Right atrium auricular region (tissue), 2 donors: Measurements from ENCODE around the gene AFTPH. TPM values are rescaled to one million over a fixed set of nuclear protein-coding genes. Genes with fewer than 3 reads are reported as not detected.

Experiments used
- DNase-seq: peaks from one replicate; pipeline ENCODE4 v3.0.0-alpha.2; 2019; ENCODE audit warnings: low spot score
- H3K27ac ChIP-seq, 2 donors: fragments of 200-600 bp; sonication (generic); 1 replicate in 1 of 2; 2 replicates in 1 of 2; pipeline ENCODE4 v1.5.1; 2016 to 2019
- H3K27me3 ChIP-seq, 2 donors: fragments of 200-600 bp; sonication (generic); one replicate each; pipeline versions ENCODE4 v1.5.1 to v1.6.0; 2017 to 2019
- H3K36me3 ChIP-seq: fragments of 200-600 bp; sonication (generic); one replicate; pipeline ENCODE4 v1.5.1; 2016
- H3K4me1 ChIP-seq, 2 donors: fragments of 200-600 bp; sonication (generic); one replicate each; pipeline versions ENCODE4 v1.5.1 to v1.6.0; 2017 to 2019
- H3K4me3 ChIP-seq, 2 donors: fragments of 200-600 bp; sonication (generic); 1 replicate in 1 of 2; 2 replicates in 1 of 2; pipeline ENCODE4 v1.5.1; 2017 to 2019; ENCODE audit warnings: mild to moderate bottlenecking in 1 of 2, moderate library complexity in 1 of 2
- H3K9me3 ChIP-seq, 2 donors: fragments of 200-600 bp; sonication (generic); one replicate each; pipeline ENCODE4 v1.5.1; 2019
- total RNA-seq, 2 donors: library from RNA; depleted of rRNA; stranded (reverse); fragments of >200 nt; gene quantifications; one replicate each; pipeline ENCODE4 v1.1.0, GENCODE V29; 2016
- TF ChIP-seq, protein P1 (sequence below), 2 donors: fragments of 200-600 bp; sonication (generic); IDR thresholded peaks; one replicate each; pipeline ENCODE4 v1.5.1; 2019; ENCODE audit warnings: antibody characterized with exemption in 2 of 2

AFTPH gene
- total RNA-seq, 2 donors from 2014 or later: 14.5 to 17.4 TPM

DNA sequence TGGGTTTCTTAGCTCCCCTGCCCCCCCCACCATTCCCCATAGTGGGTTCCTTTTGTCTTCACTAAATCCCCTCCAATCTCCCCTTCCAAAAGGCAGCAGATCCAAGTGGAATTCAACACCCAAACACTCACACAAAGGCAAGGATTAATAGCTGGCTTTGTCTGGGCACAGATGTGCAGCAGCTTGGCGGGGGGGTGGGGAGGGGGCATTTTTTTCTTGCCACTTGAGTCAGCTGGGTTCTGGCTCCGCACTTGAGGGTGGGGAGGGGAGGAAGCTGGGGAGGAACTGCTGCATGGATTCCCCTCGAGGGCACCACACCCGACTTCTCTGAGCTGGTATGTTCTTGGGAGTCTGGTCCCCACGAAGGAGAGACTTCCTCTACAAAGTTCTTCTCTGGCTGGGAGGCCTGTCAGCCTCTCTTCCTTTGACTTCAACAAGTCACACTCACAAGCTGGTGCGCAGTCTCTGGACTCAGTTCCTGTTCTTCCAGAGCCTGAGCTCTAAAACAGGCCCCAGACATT, 93.6 kb downstream of the AFTPH start:
- Histone ChIP-seq H3K9me3 (no peaks in the 10 kb centered on the region), H3K27ac (no peak overlapping the region), H3K36me3 (no peaks in the 10 kb centered on the region), H3K27me3 (no peaks in the 10 kb centered on the region), H3K4me1 (no peaks in the 10 kb centered on the region), H3K4me3 (no peak overlapping the region)
- TF ChIP-seq, protein P1, sequence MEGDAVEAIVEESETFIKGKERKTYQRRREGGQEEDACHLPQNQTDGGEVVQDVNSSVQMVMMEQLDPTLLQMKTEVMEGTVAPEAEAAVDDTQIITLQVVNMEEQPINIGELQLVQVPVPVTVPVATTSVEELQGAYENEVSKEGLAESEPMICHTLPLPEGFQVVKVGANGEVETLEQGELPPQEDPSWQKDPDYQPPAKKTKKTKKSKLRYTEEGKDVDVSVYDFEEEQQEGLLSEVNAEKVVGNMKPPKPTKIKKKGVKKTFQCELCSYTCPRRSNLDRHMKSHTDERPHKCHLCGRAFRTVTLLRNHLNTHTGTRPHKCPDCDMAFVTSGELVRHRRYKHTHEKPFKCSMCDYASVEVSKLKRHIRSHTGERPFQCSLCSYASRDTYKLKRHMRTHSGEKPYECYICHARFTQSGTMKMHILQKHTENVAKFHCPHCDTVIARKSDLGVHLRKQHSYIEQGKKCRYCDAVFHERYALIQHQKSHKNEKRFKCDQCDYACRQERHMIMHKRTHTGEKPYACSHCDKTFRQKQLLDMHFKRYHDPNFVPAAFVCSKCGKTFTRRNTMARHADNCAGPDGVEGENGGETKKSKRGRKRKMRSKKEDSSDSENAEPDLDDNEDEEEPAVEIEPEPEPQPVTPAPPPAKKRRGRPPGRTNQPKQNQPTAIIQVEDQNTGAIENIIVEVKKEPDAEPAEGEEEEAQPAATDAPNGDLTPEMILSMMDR (IDR thresholded peaks at IDR 0.05): no peak
- no peak for DNase-seq

DNA sequence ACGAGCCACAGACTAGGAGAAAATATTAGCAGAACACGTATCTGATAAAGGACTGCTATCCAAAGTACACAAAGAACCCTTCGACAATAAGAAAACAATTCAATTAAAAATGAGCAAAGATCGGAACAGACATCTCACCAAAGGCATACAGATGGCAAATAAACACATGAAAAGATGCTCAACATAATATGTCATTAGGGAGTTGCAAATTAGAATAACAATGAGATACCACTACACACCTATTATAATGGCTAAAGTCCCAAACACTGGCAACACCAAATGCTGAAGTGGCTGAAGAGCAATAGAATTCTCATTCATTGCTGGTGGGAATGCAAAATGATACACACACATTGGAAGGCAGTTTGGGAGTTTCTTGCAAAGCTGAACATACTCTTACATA, 96.5 kb downstream of the AFTPH start:
- Histone ChIP-seq H3K9me3 (no peaks in the 10 kb centered on the region), H3K4me3 (no peak overlapping the region), H3K36me3 (no peaks in the 10 kb centered on the region), H3K27ac (no peak overlapping the region), H3K27me3 (no peaks in the 10 kb centered on the region), H3K4me1 (no peaks in the 10 kb centered on the region)
- DNase-seq: no peak
- TF ChIP-seq, protein P1 (IDR thresholded peaks at IDR 0.05): no peak

- TF ChIP-seq, protein P1 (IDR thresholded peaks at IDR 0.05): peak in 1 of 2 donors; percentile 12
- H3K4me3 ChIP-seq: no peak overlapping the region
- H3K4me1 ChIP-seq: no peaks in the 10 kb centered on the region
- no peaks in the 10 kb centered on the region for H3K36me3 ChIP-seq
- H3K27ac ChIP-seq: no peak overlapping the region
- DNase-seq: no peak
- no peaks in the 10 kb centered on the region for H3K9me3 ChIP-seq
- no peaks in the 10 kb centered on the region for H3K27me3 ChIP-seq
Observed at GRCh38 chr2:64622443-64623241, 98.5 kb downstream of the AFTPH start.

GRCh38 chr2:64623242-64623850, 99.2 kb downstream of the AFTPH start:
- Histone ChIP-seq H3K4me1 (no peaks in the 10 kb centered on the region), H3K27me3 (no peaks in the 10 kb centered on the region), H3K4me3 (no peak overlapping the region), H3K9me3 (no peaks in the 10 kb centered on the region), H3K27ac (no peak overlapping the region), H3K36me3 (no peaks in the 10 kb centered on the region)
- DNase-seq: no peak
- TF ChIP-seq, protein P1 (IDR thresholded peaks at IDR 0.05): no peak

DNA sequence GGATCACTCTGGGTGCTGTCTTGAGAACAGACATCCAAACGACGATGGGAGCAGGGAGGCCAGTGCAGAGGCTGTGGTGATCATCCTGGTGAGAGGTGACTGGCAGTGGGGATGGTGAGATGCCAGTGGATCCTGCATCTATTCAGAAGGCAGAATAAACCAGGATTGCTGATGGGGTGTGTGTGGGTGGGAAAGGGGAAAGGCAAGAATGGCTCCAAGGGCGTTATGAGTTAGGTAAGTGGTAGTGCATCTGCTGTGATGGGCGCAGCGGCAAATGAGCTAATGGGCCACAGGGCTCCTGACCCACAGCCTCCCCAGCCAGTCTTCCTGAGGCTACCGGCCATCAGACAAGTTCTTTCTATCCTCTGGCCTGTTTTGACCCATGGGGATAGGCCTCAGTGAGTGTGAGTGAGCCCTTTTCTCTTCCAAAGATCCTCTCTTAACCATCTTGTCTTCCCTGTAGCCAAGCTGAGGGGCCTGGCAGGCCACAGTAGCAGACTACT, 100.0 kb downstream of the AFTPH start:
- H3K4me3 ChIP-seq: no peak overlapping the region
- H3K27ac ChIP-seq: no peak overlapping the region
- DNase-seq: no peak
- no peaks in the 10 kb centered on the region for H3K4me1 ChIP-seq
- no peaks in the 10 kb centered on the region for H3K9me3 ChIP-seq
- H3K36me3 ChIP-seq: no peaks in the 10 kb centered on the region
- no peaks in the 10 kb centered on the region for H3K27me3 ChIP-seq
- TF ChIP-seq, protein P1 (IDR thresholded peaks at IDR 0.05): no peak
